GM23248 (cell line): ENCODE data around the gene PRKG2.

ENCODE experiments used
- EZH2 ChIP-seq: fragments of 200-600 bp; sonication (generic); IDR thresholded peaks from 2 replicates; pipeline ENCODE4 v1.6.1; 2018; ENCODE audit warnings: antibody characterized with exemption, mild to moderate bottlenecking; ENCODE audit not compliant: insufficient read depth, poor library complexity, severe bottlenecking
- EZH2phosphoT487 ChIP-seq: fragments of 200-600 bp; sonication (generic); IDR thresholded peaks from 2 replicates; pipeline ENCODE4 v1.6.1; 2018; ENCODE audit warnings: antibody characterized with exemption, moderate library complexity, mild to moderate bottlenecking, low read depth; ENCODE audit not compliant: insufficient read depth

GRCh38 chr4:81084634-81085033 is 130.4 kb downstream of the PRKG2 start:
- TF ChIP-seq EZH2 (no peak), EZH2phosphoT487 (no peak)
